ENCODE measurements around the gene PHF11.

DNA sequence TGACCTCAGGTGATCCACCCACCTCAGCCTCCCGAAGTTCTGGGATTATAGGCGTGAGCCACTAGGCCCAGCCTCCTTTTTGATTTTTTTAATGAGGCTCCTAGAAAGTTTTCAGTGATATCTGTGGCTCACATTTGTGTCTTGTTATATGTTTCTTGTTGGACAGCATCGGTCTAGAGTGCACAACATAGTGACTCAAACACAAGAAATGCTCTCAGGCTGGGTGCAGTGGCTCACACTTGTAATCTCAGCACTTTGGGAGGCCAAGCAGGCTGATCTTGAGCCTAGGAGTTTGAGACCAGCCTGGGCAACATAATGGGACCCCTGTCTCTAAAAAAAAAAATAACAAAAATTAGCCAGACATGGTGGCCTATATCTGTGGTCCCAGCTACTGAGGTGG is 8.2 kb downstream of the PHF11 start:
- TF ChIP-seq, protein P1, sequence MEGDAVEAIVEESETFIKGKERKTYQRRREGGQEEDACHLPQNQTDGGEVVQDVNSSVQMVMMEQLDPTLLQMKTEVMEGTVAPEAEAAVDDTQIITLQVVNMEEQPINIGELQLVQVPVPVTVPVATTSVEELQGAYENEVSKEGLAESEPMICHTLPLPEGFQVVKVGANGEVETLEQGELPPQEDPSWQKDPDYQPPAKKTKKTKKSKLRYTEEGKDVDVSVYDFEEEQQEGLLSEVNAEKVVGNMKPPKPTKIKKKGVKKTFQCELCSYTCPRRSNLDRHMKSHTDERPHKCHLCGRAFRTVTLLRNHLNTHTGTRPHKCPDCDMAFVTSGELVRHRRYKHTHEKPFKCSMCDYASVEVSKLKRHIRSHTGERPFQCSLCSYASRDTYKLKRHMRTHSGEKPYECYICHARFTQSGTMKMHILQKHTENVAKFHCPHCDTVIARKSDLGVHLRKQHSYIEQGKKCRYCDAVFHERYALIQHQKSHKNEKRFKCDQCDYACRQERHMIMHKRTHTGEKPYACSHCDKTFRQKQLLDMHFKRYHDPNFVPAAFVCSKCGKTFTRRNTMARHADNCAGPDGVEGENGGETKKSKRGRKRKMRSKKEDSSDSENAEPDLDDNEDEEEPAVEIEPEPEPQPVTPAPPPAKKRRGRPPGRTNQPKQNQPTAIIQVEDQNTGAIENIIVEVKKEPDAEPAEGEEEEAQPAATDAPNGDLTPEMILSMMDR (IDR thresholded peaks at IDR 0.05), result no peak
- TF ChIP-seq POLR2AphosphoS5 (IDR thresholded peaks at IDR 0.05), result no peak
- TF ChIP-seq POLR2A (IDR thresholded peaks at IDR 0.05), result no peak
- no peak for TF ChIP-seq EP300 (IDR thresholded peaks at IDR 0.05; ENCODE audit: low read depth)

All from transverse colon (tissue), 4 donors.